CD4-positive, CD25-positive, alpha-beta regulatory T cell (primary cell): Measurements from ENCODE around the gene TMA16. TPM values are rescaled to one million over a fixed set of nuclear protein-coding genes. Genes with fewer than 3 reads are reported as not detected.
A peak's percentile ranks its signal among the peaks of the same experiment; 100 is the strongest.

Experiments used
- ATAC-seq, 2 donors: fragments of 150-1000 bp; cut with Tn5 transposase; one replicate each; pipeline ENCODE4 v1.10.0; 2021; ENCODE audit warnings: low read depth in 2 of 2, moderate number of reproducible peaks in 2 of 2, moderate library complexity in 1 of 2
- DNase-seq, 3 donors: peaks; one replicate each; pipeline versions ENCODE4 v3.0.0 to v3.0.0-alpha.2; 2012 to 2022; ENCODE audit warnings: mixed read lengths in 1 of 3
- H3K27ac ChIP-seq: one replicate; pipeline ENCODE4 v1.7.0; 2013; ENCODE audit warnings: mild to moderate bottlenecking, low read length; ENCODE audit not compliant: insufficient read depth, poor library complexity, severe bottlenecking
- H3K27me3 ChIP-seq: one replicate; pipeline ENCODE4 v1.7.0; 2013; ENCODE audit warnings: low read length; ENCODE audit not compliant: control insufficient read depth, insufficient read depth
- H3K36me3 ChIP-seq: one replicate; pipeline ENCODE4 v1.7.0; 2013; ENCODE audit warnings: mild to moderate bottlenecking, low read length, moderate library complexity; ENCODE audit not compliant: control insufficient read depth, insufficient read depth
- H3K4me1 ChIP-seq: 2 replicates; pipeline ENCODE4 v1.7.0; 2013; ENCODE audit warnings: mild to moderate bottlenecking, low read length; ENCODE audit not compliant: insufficient read depth, control insufficient read depth, poor library complexity, severe bottlenecking
- H3K4me3 ChIP-seq: one replicate; pipeline ENCODE4 v1.7.0; 2013; ENCODE audit warnings: low read depth, mild to moderate bottlenecking, low read length, moderate library complexity
- H3K9me3 ChIP-seq, 2 experiments: 1 replicate in 1 of 2; 2 replicates in 1 of 2; pipeline ENCODE4 v1.7.0; 2013; ENCODE audit warnings: low read length in 2 of 2, mild to moderate bottlenecking in 1 of 2, moderate library complexity in 1 of 2; ENCODE audit not compliant: control insufficient read depth in 2 of 2
- H3K27ac Mint-ChIP-seq, 3 donors: one replicate each; pipeline ENCODE4 v1.8.0; 2020 to 2022; ENCODE audit warnings: mild to moderate bottlenecking in 3 of 3, mixed read lengths in 3 of 3, moderate library complexity in 2 of 3
- H3K27me3 Mint-ChIP-seq: one replicate; pipeline ENCODE4 v1.8.0; 2022; ENCODE audit warnings: mild to moderate bottlenecking, mixed read lengths
- H3K36me3 Mint-ChIP-seq: one replicate; pipeline ENCODE4 v1.8.0; 2020; ENCODE audit warnings: mixed read lengths
- H3K4me1 Mint-ChIP-seq, 4 donors: one replicate each; pipeline ENCODE4 v1.8.0; 2020 to 2022; ENCODE audit warnings: mixed read lengths in 4 of 4, mild to moderate bottlenecking in 1 of 4
- H3K4me3 Mint-ChIP-seq, 4 donors: one replicate each; pipeline ENCODE4 v1.8.0; 2020 to 2022; ENCODE audit warnings: mild to moderate bottlenecking in 4 of 4, mixed read lengths in 4 of 4, moderate library complexity in 3 of 4
- H3K9me3 Mint-ChIP-seq, 7 donors: one replicate each; pipeline ENCODE4 v1.8.0; 2020 to 2022; ENCODE audit warnings: mixed read lengths in 7 of 7, mild to moderate bottlenecking in 3 of 7, moderate library complexity in 2 of 7
- polyA plus RNA-seq, 4 donors: library from polyadenylated mRNA; unstranded; fragments of 300-500 nt; fragmentation: Illumina TruSeq; gene quantifications; one replicate each; pipeline ENCODE4 v1.2.3, GENCODE V29; 2021
- total RNA-seq: library from RNA; stranded (reverse); gene quantifications from one replicate; pipeline ENCODE4 v1.2.3, GENCODE V29; 2022

The TMA16 gene
- total and polyA plus RNA-seq, 5 donors from 2014 or later: 10.4 to 20.7 (median 15.3) TPM

DNA sequence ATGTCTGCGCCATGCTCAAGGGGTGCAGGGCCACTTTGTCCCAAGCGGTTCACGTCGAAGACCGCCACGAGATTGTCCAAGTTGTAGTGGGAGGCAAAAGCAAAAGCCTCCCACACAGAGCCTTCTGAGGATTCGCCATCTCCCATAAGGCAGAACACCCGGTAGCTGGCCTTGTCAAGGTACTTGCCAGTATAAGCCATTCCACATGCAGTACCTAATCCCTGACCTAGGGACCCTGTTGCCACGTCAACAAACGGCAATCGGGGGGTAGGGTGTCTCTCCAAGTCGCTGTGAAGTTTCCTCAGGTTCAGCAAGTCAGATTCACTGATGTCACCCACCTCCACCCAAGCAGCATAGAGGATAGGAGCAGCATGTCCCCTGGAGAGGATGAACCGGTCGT, 21.4 kb upstream of the TMA16 start:
- H3K9me3 ChIP-seq: no peaks in the 10 kb centered on the region
- ATAC-seq (no peak), DNase-seq (no peak)
- no peaks in the 10 kb centered on the region for H3K4me1 ChIP-seq
- Mint-ChIP-seq H3K27ac (no peak overlapping the region), H3K36me3 (no peaks in the 10 kb centered on the region), H3K4me1 (no peaks in the 10 kb centered on the region), H3K27me3 (peaks cover 15% of the 10 kb centered on the region), H3K4me3 (no peak overlapping the region), H3K9me3 (no peaks in the 10 kb centered on the region)
- no peaks in the 10 kb centered on the region for H3K36me3 ChIP-seq
- H3K27ac ChIP-seq: no peak overlapping the region
- H3K27me3 ChIP-seq: no peaks in the 10 kb centered on the region
- no peak overlapping the region for H3K4me3 ChIP-seq

DNA sequence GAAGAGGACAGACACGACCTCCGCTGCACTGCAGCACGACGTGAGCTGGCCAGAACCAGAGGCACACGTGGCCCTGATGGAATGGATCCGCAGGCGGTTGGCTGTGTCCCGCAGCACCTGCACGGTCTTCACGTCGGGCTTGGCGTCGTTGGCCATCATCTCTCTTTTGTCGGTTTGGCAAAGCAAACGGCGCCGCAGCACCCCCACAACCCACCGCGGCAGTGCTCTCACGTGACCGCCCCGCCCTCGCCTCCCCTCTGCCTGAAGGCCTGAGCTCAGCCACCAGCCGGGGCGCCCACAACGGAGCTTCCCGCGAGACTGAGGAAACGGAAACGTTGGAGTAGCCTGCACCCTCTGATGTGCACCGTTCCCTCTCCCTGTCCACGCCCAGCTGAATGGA, 20.9 kb upstream of the TMA16 start, which contains the start of gene TKTL2:
Gene TKTL2 (minus strand): TSS at position 179 of the 400 bp plus-strand sequence. CDS start 20 bp downstream, at position 159.
- Histone ChIP-seq H3K27me3 (no peaks in the 10 kb centered on the region), H3K4me3 (no peak within 1 kb of the TSS), H3K4me1 (no peaks in the 10 kb centered on the region), H3K9me3 (no peaks in the 10 kb centered on the region), H3K36me3 (no peaks in the 10 kb centered on the region), H3K27ac (no peak within 1 kb of the TSS)
- DNase-seq: no peak
- Mint-ChIP-seq H3K4me1 (no peaks in the 10 kb centered on the region), H3K27ac (no peak within 1 kb of the TSS), H3K4me3 (no peak within 1 kb of the TSS), H3K27me3 (peaks cover 15% of the 10 kb centered on the region), H3K9me3 (no peaks in the 10 kb centered on the region), H3K36me3 (no peaks in the 10 kb centered on the region)
- ATAC-seq: no peak

DNA sequence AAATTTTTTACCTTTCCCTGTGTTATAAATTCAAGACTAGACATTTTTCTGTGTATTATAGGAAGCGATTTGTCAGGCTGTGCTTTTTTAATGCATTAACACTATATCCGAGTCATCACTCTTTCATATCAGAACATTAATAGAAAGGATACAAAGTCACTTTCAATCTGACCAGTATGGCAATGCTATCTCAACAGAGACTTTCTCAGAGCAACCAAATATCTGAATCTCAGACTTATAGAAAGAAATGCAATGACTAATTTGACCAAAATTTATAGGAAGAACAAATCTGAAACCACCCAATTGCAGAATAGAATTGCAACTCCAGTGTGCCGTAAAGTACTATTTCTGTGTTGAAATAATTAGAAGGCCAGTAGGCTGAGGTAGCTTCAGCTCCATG, 20.5 kb upstream of the TMA16 start:
- Mint-ChIP-seq H3K4me3 (no peak overlapping the region), H3K36me3 (no peaks in the 10 kb centered on the region), H3K27me3 (peaks cover 13% of the 10 kb centered on the region), H3K9me3 (no peaks in the 10 kb centered on the region), H3K4me1 (no peaks in the 10 kb centered on the region), H3K27ac (no peak overlapping the region)
- no peak overlapping the region for H3K4me3 ChIP-seq
- H3K27me3 ChIP-seq: no peaks in the 10 kb centered on the region
- DNase-seq (no peak), ATAC-seq (no peak)
- H3K9me3 ChIP-seq: no peaks in the 10 kb centered on the region
- no peaks in the 10 kb centered on the region for H3K4me1 ChIP-seq
- no peak overlapping the region for H3K27ac ChIP-seq
- no peaks in the 10 kb centered on the region for H3K36me3 ChIP-seq

DNA sequence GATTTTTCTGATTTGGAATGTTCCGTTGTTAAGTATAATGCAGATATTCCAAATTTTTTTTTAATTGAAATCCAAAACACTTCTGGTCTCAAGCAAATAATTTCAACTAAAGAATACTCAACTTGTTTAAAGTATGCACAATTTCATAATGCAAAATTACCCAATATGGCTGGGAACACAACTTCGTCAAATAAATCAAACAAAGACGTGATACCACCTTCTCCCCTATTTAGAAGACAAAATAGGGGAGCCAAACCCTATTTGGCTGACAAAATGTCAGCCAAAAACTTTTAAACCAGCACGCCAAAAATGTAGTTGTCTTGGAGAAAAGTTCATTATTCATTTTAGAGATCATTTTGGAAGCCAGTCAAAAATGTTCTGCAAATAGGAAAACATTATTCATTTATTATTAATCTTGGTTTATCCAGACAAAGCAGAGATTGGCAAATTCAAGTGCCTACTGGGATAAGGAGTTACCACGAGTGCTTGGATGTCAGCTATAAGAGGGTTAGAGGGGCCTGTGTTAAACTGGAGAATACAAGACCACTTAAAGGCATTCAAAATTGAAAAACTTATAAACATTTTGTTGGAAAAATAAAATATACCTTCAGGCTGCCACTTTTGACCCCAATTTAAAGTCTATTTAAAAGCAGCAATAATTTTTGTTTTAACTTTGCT, 17.6 kb upstream of the TMA16 start:
- Mint-ChIP-seq H3K27me3 (peaks cover 25% of the 10 kb centered on the region), H3K36me3 (no peaks in the 10 kb centered on the region), H3K4me3 (no peak overlapping the region), H3K27ac (no peak overlapping the region), H3K4me1 (no peaks in the 10 kb centered on the region), H3K9me3 (no peaks in the 10 kb centered on the region)
- DNase-seq (no peak), ATAC-seq (no peak)
- H3K9me3 ChIP-seq: no peaks in the 10 kb centered on the region
- H3K27ac ChIP-seq: no peak overlapping the region
- peaks cover 3% of the 10 kb centered on the region for H3K27me3 ChIP-seq
- no peaks in the 10 kb centered on the region for H3K36me3 ChIP-seq
- H3K4me1 ChIP-seq: no peaks in the 10 kb centered on the region
- H3K4me3 ChIP-seq: no peak overlapping the region

DNA sequence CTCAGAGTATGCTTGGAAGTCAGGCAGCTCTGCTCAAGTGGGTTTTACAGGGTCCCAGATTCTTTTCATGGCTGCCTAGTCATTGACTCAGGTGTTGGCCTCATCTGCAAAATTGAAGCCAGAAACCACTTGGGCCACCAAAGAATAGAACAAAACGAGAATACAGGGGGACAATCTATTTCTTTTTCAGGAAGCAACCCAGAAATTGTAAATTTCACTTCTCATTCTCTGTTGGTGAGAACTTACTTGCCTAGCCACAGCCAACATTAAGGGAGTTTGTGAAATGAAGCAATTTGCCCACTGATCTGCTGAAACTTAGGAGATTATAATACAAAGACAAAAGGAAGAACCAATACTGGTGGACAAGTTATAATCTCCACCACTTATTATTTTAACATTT, 12.3 kb upstream of the TMA16 start:
- H3K4me3 ChIP-seq: no peak overlapping the region
- Mint-ChIP-seq H3K9me3 (no peaks in the 10 kb centered on the region), H3K27me3 (peaks cover 34% of the 10 kb centered on the region), H3K4me1 (no peaks in the 10 kb centered on the region), H3K27ac (no peak overlapping the region), H3K4me3 (no peak overlapping the region), H3K36me3 (no peaks in the 10 kb centered on the region)
- ATAC-seq (no peak), DNase-seq (no peak)
- no peaks in the 10 kb centered on the region for H3K4me1 ChIP-seq
- H3K27ac ChIP-seq: no peak overlapping the region
- H3K9me3 ChIP-seq: no peaks in the 10 kb centered on the region
- H3K36me3 ChIP-seq: no peaks in the 10 kb centered on the region
- H3K27me3 ChIP-seq: peaks cover 3% of the 10 kb centered on the region

DNA sequence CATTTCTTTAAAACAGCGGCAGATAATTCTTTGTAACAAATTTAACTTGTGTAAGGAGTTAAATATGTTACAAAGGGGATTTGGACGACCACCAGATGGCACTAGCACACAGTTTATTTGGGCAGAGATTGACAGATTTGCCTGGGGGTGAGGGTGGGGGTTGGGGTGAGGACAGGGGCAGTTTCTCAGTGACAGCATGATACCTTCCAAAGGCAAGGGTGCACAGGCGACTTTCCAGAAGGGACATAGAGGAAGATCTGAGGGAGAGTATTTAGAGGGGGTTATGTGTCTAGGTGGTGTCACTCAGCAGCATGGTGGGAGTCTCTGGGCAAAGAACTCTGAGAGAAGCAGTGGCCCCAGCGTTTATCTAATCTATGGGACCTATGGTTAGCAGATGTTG, 9.6 kb upstream of the TMA16 start:
- DNase-seq (peak; percentile 30 to 69 (median 53)), ATAC-seq (peak in 1 of 2 donors; percentile 65)
- Histone ChIP-seq H3K4me1 (no peaks in the 10 kb centered on the region), H3K27ac (no peak overlapping the region), H3K27me3 (peaks cover 3% of the 10 kb centered on the region), H3K4me3 (no peak overlapping the region), H3K36me3 (no peaks in the 10 kb centered on the region), H3K9me3 (no peaks in the 10 kb centered on the region)
- Mint-ChIP-seq H3K27me3 (peaks cover 33% of the 10 kb centered on the region), H3K4me1 (no peaks in the 10 kb centered on the region), H3K36me3 (no peaks in the 10 kb centered on the region), H3K27ac (no peak overlapping the region), H3K4me3 (no peak overlapping the region), H3K9me3 (no peaks in the 10 kb centered on the region)

DNA sequence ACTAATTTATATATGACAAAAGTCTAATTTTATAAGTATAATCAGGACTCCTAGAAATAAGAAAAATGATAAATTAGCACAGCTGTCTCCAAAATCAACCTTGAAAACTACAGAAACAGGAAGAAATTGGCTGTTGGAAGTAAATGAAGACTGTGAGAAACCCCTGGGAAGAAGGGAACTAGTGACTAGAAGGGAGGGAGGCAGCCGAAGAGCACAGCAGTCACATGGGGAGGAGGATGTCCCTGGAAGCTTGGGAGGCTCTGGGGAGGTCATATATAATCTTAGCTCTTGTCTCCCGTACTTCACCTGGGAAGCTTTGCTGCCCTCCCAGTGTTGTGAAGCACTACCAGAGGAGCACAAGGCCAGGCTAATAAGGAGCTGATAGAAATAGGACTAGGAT, 8.9 kb upstream of the TMA16 start:
- Histone ChIP-seq H3K4me3 (no peak overlapping the region), H3K9me3 (no peaks in the 10 kb centered on the region), H3K4me1 (no peaks in the 10 kb centered on the region), H3K27ac (no peak overlapping the region), H3K27me3 (peaks cover 3% of the 10 kb centered on the region), H3K36me3 (no peaks in the 10 kb centered on the region)
- ATAC-seq (no peak), DNase-seq (no peak)
- Mint-ChIP-seq H3K27me3 (peaks cover 30% of the 10 kb centered on the region), H3K27ac (no peak overlapping the region), H3K4me1 (no peaks in the 10 kb centered on the region), H3K36me3 (no peaks in the 10 kb centered on the region), H3K9me3 (no peaks in the 10 kb centered on the region), H3K4me3 (no peak overlapping the region)

DNA sequence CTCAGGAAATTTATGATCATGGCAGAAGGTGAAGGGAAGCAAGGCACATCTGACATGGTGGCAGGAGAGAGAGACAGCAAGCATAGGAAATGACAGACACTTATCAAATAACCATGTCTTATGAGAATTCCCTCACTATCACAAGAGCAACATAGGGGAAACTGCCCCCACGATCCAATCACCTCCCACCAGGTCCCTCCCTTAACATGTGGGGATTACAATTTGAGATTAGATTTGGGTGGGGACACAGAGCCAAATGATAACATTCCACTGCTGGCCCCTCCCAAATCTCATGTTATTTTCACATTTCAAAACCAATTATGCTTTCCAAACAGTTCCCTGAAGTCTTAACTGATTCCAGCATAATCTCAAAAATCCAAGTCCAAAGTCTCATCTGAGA, 8.2 kb upstream of the TMA16 start:
- no peaks in the 10 kb centered on the region for H3K9me3 ChIP-seq
- ATAC-seq (no peak), DNase-seq (no peak)
- Mint-ChIP-seq H3K36me3 (no peaks in the 10 kb centered on the region), H3K27me3 (peaks cover 29% of the 10 kb centered on the region), H3K27ac (peak overlapping the region in 1 of 3 donors; percentile 6), H3K4me3 (no peak overlapping the region), H3K4me1 (no peaks in the 10 kb centered on the region), H3K9me3 (no peaks in the 10 kb centered on the region)
- H3K27me3 ChIP-seq: no peaks in the 10 kb centered on the region
- H3K36me3 ChIP-seq: no peaks in the 10 kb centered on the region
- no peak overlapping the region for H3K27ac ChIP-seq
- no peak overlapping the region for H3K4me3 ChIP-seq
- H3K4me1 ChIP-seq: no peaks in the 10 kb centered on the region
